ENCODE data around the gene FAM20B. TPM values are rescaled to one million over a fixed set of nuclear protein-coding genes. Genes with fewer than 3 reads are reported as not detected.

The FAM20B gene
- total and polyA plus RNA-seq, 2 donors = 11.3 to 11.8 TPM

GRCh38 chr1:179042087-179042486 is 16.4 kb downstream of the FAM20B start:
- Histone ChIP-seq H3K4me1 (ENCODE audit: control insufficient read depth in 2 of 2, insufficient read depth in 2 of 2, low read length in 2 of 2) (peaks cover 0 to 1% of the 10 kb centered on the region in 2 donors), H3K9me3 (ENCODE audit: control insufficient read depth in 2 of 2, insufficient read depth in 1 of 2, low read length in 1 of 2) (peaks cover 2 to 13% of the 10 kb centered on the region in 2 donors), H3K27me3 (ENCODE audit: control insufficient read depth in 2 of 2, insufficient read depth in 1 of 2, low read length in 1 of 2) (no peaks in the 10 kb centered on the region), H3K27ac (ENCODE audit: low read depth in 1 of 2, low read length in 1 of 2) (no peak overlapping the region), H3K36me3 (ENCODE audit: control insufficient read depth in 2 of 2, insufficient read depth in 2 of 2, low read length in 1 of 2) (no peaks in the 10 kb centered on the region), H3K4me3 (ENCODE audit: low read length in 2 of 2) (no peak overlapping the region)
- no peak for DNase-seq (ENCODE audit: low read depth in 6 of 9, low spot score in 9 of 9)
- WGBS = 99% methylated on average over 8 of the region's 8 CpGs

GRCh38 chr1:179042700-179043099 is 17.0 kb downstream of the FAM20B start:
- WGBS = 99% methylated on average over 5 of the region's 5 CpGs
- Histone ChIP-seq H3K4me1 (ENCODE audit: control insufficient read depth in 2 of 2, insufficient read depth in 2 of 2, low read length in 2 of 2) (no peaks in the 10 kb centered on the region), H3K36me3 (ENCODE audit: control insufficient read depth in 2 of 2, insufficient read depth in 2 of 2, low read length in 1 of 2) (no peaks in the 10 kb centered on the region), H3K4me3 (ENCODE audit: low read length in 2 of 2) (no peak overlapping the region), H3K9me3 (ENCODE audit: control insufficient read depth in 2 of 2, insufficient read depth in 1 of 2, low read length in 1 of 2) (peaks cover 2 to 13% of the 10 kb centered on the region in 2 donors), H3K27ac (ENCODE audit: low read depth in 1 of 2, low read length in 1 of 2) (no peak overlapping the region), H3K27me3 (ENCODE audit: control insufficient read depth in 2 of 2, insufficient read depth in 1 of 2, low read length in 1 of 2) (no peaks in the 10 kb centered on the region)
- no peak for DNase-seq (ENCODE audit: low read depth in 6 of 9, low spot score in 9 of 9)

- Histone ChIP-seq H3K27me3 (ENCODE audit: control insufficient read depth in 2 of 2, insufficient read depth in 1 of 2, low read length in 1 of 2) (no peaks in the 10 kb centered on the region), H3K4me1 (ENCODE audit: control insufficient read depth in 2 of 2, insufficient read depth in 2 of 2, low read length in 2 of 2) (no peaks in the 10 kb centered on the region), H3K9me3 (ENCODE audit: control insufficient read depth in 2 of 2, insufficient read depth in 1 of 2, low read length in 1 of 2) (peaks cover 2 to 13% of the 10 kb centered on the region in 2 donors), H3K27ac (ENCODE audit: low read depth in 1 of 2, low read length in 1 of 2) (no peak overlapping the region), H3K4me3 (ENCODE audit: low read length in 2 of 2) (no peak overlapping the region), H3K36me3 (ENCODE audit: control insufficient read depth in 2 of 2, insufficient read depth in 2 of 2, low read length in 1 of 2) (no peaks in the 10 kb centered on the region)
- DNase-seq (ENCODE audit: low read depth in 6 of 9, low spot score in 9 of 9) = no peak
- WGBS = 93% methylated on average over 4 of the region's 4 CpGs
Observed at GRCh38 chr1:179043266-179043665, 17.6 kb downstream of the FAM20B start.

DNA sequence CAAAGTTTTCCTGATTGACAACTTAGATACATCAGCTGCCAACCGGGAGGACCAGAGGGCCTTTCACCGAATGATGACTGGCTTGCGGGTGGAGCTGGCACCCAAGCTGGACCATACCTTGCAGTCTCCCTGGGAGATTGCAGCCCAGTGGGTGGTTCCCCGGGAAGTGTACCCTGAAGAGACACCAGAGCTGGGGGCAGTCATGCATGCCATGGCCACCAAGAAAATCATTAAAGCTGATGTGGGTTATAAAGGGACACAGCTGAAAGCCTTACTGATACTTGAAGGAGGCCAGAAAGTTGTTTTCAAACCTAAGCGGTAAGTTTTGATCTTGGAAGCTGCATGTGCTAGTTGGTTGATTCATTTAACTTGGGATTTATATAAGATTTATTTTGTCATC is 18.2 kb downstream of the FAM20B start:
- H3K4me3 ChIP-seq (ENCODE audit: low read length in 2 of 2) = no peak overlapping the region
- WGBS = 99% methylated on average over 5 of the region's 5 CpGs
- DNase-seq (ENCODE audit: low read depth in 6 of 9, low spot score in 9 of 9) = no peak
- H3K27ac ChIP-seq (ENCODE audit: low read depth in 1 of 2, low read length in 1 of 2) = no peak overlapping the region
- no peaks in the 10 kb centered on the region for H3K4me1 ChIP-seq (ENCODE audit: control insufficient read depth in 2 of 2, insufficient read depth in 2 of 2, low read length in 2 of 2)
- H3K9me3 ChIP-seq (ENCODE audit: control insufficient read depth in 2 of 2, insufficient read depth in 1 of 2, low read length in 1 of 2) = peaks cover 2 to 13% of the 10 kb centered on the region in 2 donors
- no peaks in the 10 kb centered on the region for H3K27me3 ChIP-seq (ENCODE audit: control insufficient read depth in 2 of 2, insufficient read depth in 1 of 2, low read length in 1 of 2)
- no peaks in the 10 kb centered on the region for H3K36me3 ChIP-seq (ENCODE audit: control insufficient read depth in 2 of 2, insufficient read depth in 2 of 2, low read length in 1 of 2)

GRCh38 chr1:179046808-179047635 is 21.3 kb downstream of the FAM20B start:
- Histone ChIP-seq H3K4me1 (ENCODE audit: control insufficient read depth in 2 of 2, insufficient read depth in 2 of 2, low read length in 2 of 2) (no peaks in the 10 kb centered on the region), H3K4me3 (ENCODE audit: low read length in 2 of 2) (no peak overlapping the region), H3K27me3 (ENCODE audit: control insufficient read depth in 2 of 2, insufficient read depth in 1 of 2, low read length in 1 of 2) (no peaks in the 10 kb centered on the region), H3K36me3 (ENCODE audit: control insufficient read depth in 2 of 2, insufficient read depth in 2 of 2, low read length in 1 of 2) (peaks cover 0 to 4% of the 10 kb centered on the region in 2 donors), H3K9me3 (ENCODE audit: control insufficient read depth in 2 of 2, insufficient read depth in 1 of 2, low read length in 1 of 2) (peaks cover 1 to 11% of the 10 kb centered on the region in 2 donors), H3K27ac (ENCODE audit: low read depth in 1 of 2, low read length in 1 of 2) (no peak overlapping the region)
- WGBS = 98% methylated on average over 14 of the region's 14 CpGs
- DNase-seq (ENCODE audit: low read depth in 6 of 9, low spot score in 9 of 9) = no peak

GRCh38 chr1:179047636-179047997 is 21.9 kb downstream of the FAM20B start:
- no peak overlapping the region for H3K4me3 ChIP-seq (ENCODE audit: low read length in 2 of 2)
- DNase-seq (ENCODE audit: low read depth in 6 of 9, low spot score in 9 of 9) = no peak
- no peak overlapping the region for H3K27ac ChIP-seq (ENCODE audit: low read depth in 1 of 2, low read length in 1 of 2)
- H3K36me3 ChIP-seq (ENCODE audit: control insufficient read depth in 2 of 2, insufficient read depth in 2 of 2, low read length in 1 of 2) = peaks cover 0 to 4% of the 10 kb centered on the region in 2 donors
- no peaks in the 10 kb centered on the region for H3K4me1 ChIP-seq (ENCODE audit: control insufficient read depth in 2 of 2, insufficient read depth in 2 of 2, low read length in 2 of 2)
- H3K27me3 ChIP-seq (ENCODE audit: control insufficient read depth in 2 of 2, insufficient read depth in 1 of 2, low read length in 1 of 2) = no peaks in the 10 kb centered on the region
- H3K9me3 ChIP-seq (ENCODE audit: control insufficient read depth in 2 of 2, insufficient read depth in 1 of 2, low read length in 1 of 2) = peaks cover 0 to 6% of the 10 kb centered on the region in 2 donors

DNA sequence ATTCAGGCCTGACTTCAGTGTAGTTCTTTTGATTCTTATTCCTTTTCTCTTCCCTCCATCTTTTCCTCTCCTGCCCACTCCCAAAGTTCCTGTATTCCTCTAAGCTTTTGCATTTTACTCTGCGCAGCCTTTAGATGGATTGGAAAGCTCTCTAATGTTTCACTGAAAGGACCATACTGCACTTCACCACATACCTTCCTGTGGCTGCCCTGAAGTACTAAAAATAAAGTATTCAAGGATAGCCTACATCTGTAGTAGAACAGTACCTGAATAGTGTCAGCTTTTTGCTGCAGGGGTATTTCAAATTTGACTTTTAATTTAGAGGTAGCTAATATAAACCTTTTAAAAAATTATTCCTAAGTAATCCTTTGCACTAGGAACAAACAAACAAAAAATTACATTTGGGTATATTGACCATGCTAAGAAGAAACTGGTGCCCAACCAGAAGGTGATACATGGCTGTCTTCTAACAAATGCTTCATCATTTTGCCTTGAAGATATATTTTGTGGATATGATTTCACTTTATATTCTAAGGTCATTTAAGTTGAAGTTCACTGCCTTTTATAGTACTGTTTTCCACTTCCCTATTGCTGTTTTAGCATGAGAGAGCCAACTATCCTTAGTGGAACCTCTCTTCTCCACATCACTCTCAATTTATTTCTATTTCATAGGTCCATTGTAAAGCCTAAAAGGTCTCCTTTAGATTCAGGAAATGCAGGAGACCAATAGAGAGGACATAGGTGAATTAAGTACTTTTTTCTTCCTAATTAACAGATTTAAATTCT is 22.8 kb downstream of the FAM20B start:
- no peak for DNase-seq (ENCODE audit: low read depth in 6 of 9, low spot score in 9 of 9)
- Histone ChIP-seq H3K36me3 (ENCODE audit: control insufficient read depth in 2 of 2, insufficient read depth in 2 of 2, low read length in 1 of 2) (peaks cover 0 to 4% of the 10 kb centered on the region in 2 donors), H3K9me3 (ENCODE audit: control insufficient read depth in 2 of 2, insufficient read depth in 1 of 2, low read length in 1 of 2) (no peaks in the 10 kb centered on the region), H3K27me3 (ENCODE audit: control insufficient read depth in 2 of 2, insufficient read depth in 1 of 2, low read length in 1 of 2) (no peaks in the 10 kb centered on the region), H3K27ac (ENCODE audit: low read depth in 1 of 2, low read length in 1 of 2) (no peak overlapping the region), H3K4me3 (ENCODE audit: low read length in 2 of 2) (no peak overlapping the region), H3K4me1 (ENCODE audit: control insufficient read depth in 2 of 2, insufficient read depth in 2 of 2, low read length in 2 of 2) (no peaks in the 10 kb centered on the region)
- WGBS = 97% methylated on average over 1 of the region's 1 CpG

- Histone ChIP-seq H3K27me3 (ENCODE audit: control insufficient read depth in 2 of 2, insufficient read depth in 1 of 2, low read length in 1 of 2) (no peaks in the 10 kb centered on the region), H3K9me3 (ENCODE audit: control insufficient read depth in 2 of 2, insufficient read depth in 1 of 2, low read length in 1 of 2) (peaks cover 0 to 2% of the 10 kb centered on the region in 2 donors), H3K27ac (ENCODE audit: low read depth in 1 of 2, low read length in 1 of 2) (no peak overlapping the region), H3K4me1 (ENCODE audit: control insufficient read depth in 2 of 2, insufficient read depth in 2 of 2, low read length in 2 of 2) (no peaks in the 10 kb centered on the region), H3K36me3 (ENCODE audit: control insufficient read depth in 2 of 2, insufficient read depth in 2 of 2, low read length in 1 of 2) (peaks cover 4 to 10% of the 10 kb centered on the region in 2 donors), H3K4me3 (ENCODE audit: low read length in 2 of 2) (no peak overlapping the region)
- DNase-seq (ENCODE audit: low read depth in 6 of 9, low spot score in 9 of 9) = no peak
- WGBS = 98% methylated on average over 2 of the region's 2 CpGs
Observed at GRCh38 chr1:179052776-179053175, 27.1 kb downstream of the FAM20B start.

DNA sequence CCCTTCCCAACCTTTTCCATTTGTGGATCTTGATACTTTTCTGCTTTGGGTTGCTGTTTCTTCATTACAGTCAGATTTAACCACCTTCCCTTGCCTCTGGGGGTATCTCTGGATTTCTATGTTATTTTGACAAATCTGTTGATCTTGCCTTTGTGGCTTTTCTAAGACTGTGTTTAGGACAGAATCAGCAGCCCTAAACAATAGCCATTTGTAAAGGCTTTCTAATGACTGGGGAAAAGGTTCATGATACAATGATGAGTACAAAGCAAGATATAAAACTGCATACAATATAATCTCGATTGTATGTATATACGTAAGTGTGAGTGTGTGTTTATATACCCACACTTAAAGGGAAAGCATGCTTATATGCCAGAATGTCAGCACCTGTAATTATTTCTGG is 27.8 kb downstream of the FAM20B start:
- Histone ChIP-seq H3K4me3 (ENCODE audit: low read length in 2 of 2) (no peak overlapping the region), H3K27ac (ENCODE audit: low read depth in 1 of 2, low read length in 1 of 2) (no peak overlapping the region), H3K36me3 (ENCODE audit: control insufficient read depth in 2 of 2, insufficient read depth in 2 of 2, low read length in 1 of 2) (peaks cover 4 to 10% of the 10 kb centered on the region in 2 donors), H3K9me3 (ENCODE audit: control insufficient read depth in 2 of 2, insufficient read depth in 1 of 2, low read length in 1 of 2) (peaks cover 0 to 2% of the 10 kb centered on the region in 2 donors), H3K27me3 (ENCODE audit: control insufficient read depth in 2 of 2, insufficient read depth in 1 of 2, low read length in 1 of 2) (no peaks in the 10 kb centered on the region), H3K4me1 (ENCODE audit: control insufficient read depth in 2 of 2, insufficient read depth in 2 of 2, low read length in 2 of 2) (no peaks in the 10 kb centered on the region)
- 98% methylated on average over 2 of the region's 2 CpGs for WGBS
- no peak for DNase-seq (ENCODE audit: low read depth in 6 of 9, low spot score in 9 of 9)

Data from thymus (tissue), 11 donors.